ENCODE measurements around the gene ARFIP1.
"Not testable (repeated sequence)": the region's sequence is repeated elsewhere in the genome, so short reads cannot be mapped to it uniquely, and the experiment has no call there.

The ARFIP1 gene

GRCh38 chr4:152785639-152786615 lies 6.2 kb downstream of the ARFIP1 start:
- DNase-seq (ENCODE audit: low spot score), result no peak

- DNase-seq (ENCODE audit: low spot score), result no peak
These were observed 6.9 kb downstream of the ARFIP1 start for GRCh38 chr4:152786627-152787026.

GRCh38 chr4:152795891-152796290 lies 16.1 kb downstream of the ARFIP1 start:
- DNase-seq (ENCODE audit: low spot score), result no peak

GRCh38 chr4:152803541-152803940 lies 23.8 kb downstream of the ARFIP1 start:
- DNase-seq (ENCODE audit: low spot score), result no peak

GRCh38 chr4:152805071-152805650 lies 25.4 kb downstream of the ARFIP1 start:
- no peak for DNase-seq (ENCODE audit: low spot score)

GRCh38 chr4:152805818-152806217 lies 26.1 kb downstream of the ARFIP1 start:
- DNase-seq (ENCODE audit: low spot score), result no peak

GRCh38 chr4:152806501-152807125 lies 26.9 kb downstream of the ARFIP1 start:
- no peak for DNase-seq (ENCODE audit: low spot score)

- no peak for DNase-seq (ENCODE audit: low spot score)
These were observed 27.6 kb downstream of the ARFIP1 start for GRCh38 chr4:152807294-152807829.

GRCh38 chr4:152808670-152809069 lies 28.9 kb downstream of the ARFIP1 start:
- no peak for DNase-seq (ENCODE audit: low spot score)

- DNase-seq (ENCODE audit: low spot score), result no peak
These were observed 31.0 kb downstream of the ARFIP1 start for GRCh38 chr4:152810715-152811287.

- DNase-seq (ENCODE audit: low spot score), result no peak
These were observed 35.3 kb downstream of the ARFIP1 start for GRCh38 chr4:152815078-152815477.

- no peak for DNase-seq (ENCODE audit: low spot score)
These were observed 37.6 kb downstream of the ARFIP1 start for GRCh38 chr4:152817331-152817730.

GRCh38 chr4:152819026-152819645 lies 39.4 kb downstream of the ARFIP1 start:
- no peak for DNase-seq (ENCODE audit: low spot score)

GRCh38 chr4:152820073-152820472 lies 40.3 kb downstream of the ARFIP1 start:
- DNase-seq (ENCODE audit: low spot score), result no peak

- DNase-seq (ENCODE audit: low spot score), result no peak
These were observed 42.6 kb downstream of the ARFIP1 start for GRCh38 chr4:152822323-152822722.

- no peak for DNase-seq (ENCODE audit: low spot score)
These were observed 44.8 kb downstream of the ARFIP1 start for GRCh38 chr4:152824561-152824960.

- no peak for DNase-seq (ENCODE audit: low spot score)
These were observed 45.6 kb downstream of the ARFIP1 start for GRCh38 chr4:152825336-152825735.

- DNase-seq (ENCODE audit: low spot score), result no peak
These were observed 48.4 kb downstream of the ARFIP1 start for GRCh38 chr4:152828122-152828521.

- no peak for DNase-seq (ENCODE audit: low spot score)
These were observed 51.7 kb downstream of the ARFIP1 start for GRCh38 chr4:152831416-152831815.

- no peak for DNase-seq (ENCODE audit: low spot score)
These were observed 57.2 kb downstream of the ARFIP1 start for GRCh38 chr4:152836936-152837335.

- DNase-seq (ENCODE audit: low spot score), result not testable (repeated sequence)
These were observed 60.0 kb downstream of the ARFIP1 start for GRCh38 chr4:152839729-152840128.

Data from hematopoietic multipotent progenitor cell treated with erythropoietin and hydrocortisone succinate and interleukin-3 and kit ligand, for 17 days (in vitro differentiated cells).